Mammary microvascular endothelial cell (primary cell): ENCODE results near the gene DGUOK. TPM values are rescaled to one million over a fixed set of nuclear protein-coding genes. Genes with fewer than 3 reads are reported as not detected.

Source experiments
- total RNA-seq: library from RNA; depleted of rRNA; stranded (reverse); fragments of >200 nt; gene quantifications from 2 replicates; pipeline ENCODE4 v1.2.3, GENCODE V29; 2015

DGUOK gene
- total RNA-seq, result 55.4 and 62.4 TPM in 2 replicates

DNA sequence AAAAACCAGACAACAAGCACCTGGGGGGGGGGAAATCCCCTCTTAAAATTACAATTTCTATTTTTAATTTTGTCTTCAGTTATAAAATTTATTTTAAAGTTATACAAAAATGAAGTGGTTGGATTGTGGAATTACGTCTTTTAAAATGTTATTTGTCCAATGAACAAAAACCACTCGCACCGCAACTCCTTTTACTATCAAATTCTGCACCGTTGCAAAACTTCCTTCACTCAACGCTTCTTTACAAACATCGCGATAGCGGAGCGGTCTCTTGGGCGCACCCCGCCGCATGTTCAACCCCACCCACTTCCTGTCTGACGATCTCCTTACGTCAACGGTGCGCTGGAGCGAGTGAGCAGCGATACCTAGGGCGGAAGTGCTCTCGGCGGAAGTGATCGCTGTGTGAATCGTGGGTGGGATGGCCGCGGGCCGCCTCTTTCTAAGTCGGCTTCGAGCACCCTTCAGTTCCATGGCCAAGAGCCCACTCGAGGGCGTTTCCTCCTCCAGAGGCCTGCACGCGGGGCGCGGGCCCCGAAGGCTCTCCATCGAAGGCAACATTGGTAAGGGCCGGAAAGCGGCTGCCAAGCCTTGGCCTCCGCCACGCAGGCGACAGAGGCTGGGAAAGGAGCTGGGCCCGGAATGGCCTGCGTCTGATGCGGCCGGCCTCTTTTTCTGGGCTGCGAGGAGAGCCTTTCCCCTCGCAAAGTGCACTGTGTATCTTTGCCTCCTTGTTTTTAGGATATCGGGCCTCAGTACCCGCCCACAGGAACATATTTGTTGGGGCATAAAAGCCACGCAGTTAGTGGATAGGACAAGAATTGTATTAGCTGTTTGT, at the start of gene DGUOK:
Gene DGUOK (plus strand): TSS at position 388 of the 835 bp plus-strand sequence. CDS start 31 bp downstream, at position 419.

GRCh38 chr2:73892631-73893329, 33.9 kb upstream of the DGUOK start, which contains the start of gene ACTG2:
ACTG2 (plus strand) TSS chr2:73893008; CDS start chr2:73901312, 8,304 bp downstream.

GRCh38 chr2:73984203-73984921, 57.7 kb downstream of the DGUOK start, which contains the start of gene TET3:
TET3 (plus strand) TSS chr2:73984910; CDS start chr2:73986404, 1,494 bp downstream.

Other genes starting within 250 kb of the DGUOK start
- gene TPRKB, start 189.5 kb upstream of the DGUOK start, total RNA-seq, result 53.7 and 63.0 TPM in 2 replicates
- gene DUSP11, start 146.8 kb upstream of the DGUOK start, total RNA-seq, result 31.3 and 31.7 TPM in 2 replicates
- gene C2orf78, start 142.7 kb upstream of the DGUOK start, total RNA-seq, result not detected in 2 replicates
- gene STAMBP, start 97.9 kb upstream of the DGUOK start, total RNA-seq, result 23.2 and 25.0 TPM in 2 replicates
- 0.25 TPM in 1 of 2 replicates, not detected in the other for gene ACTG2, start 33.9 kb upstream of the DGUOK start, total RNA-seq
- gene TET3, start 58.0 kb downstream of the DGUOK start, total RNA-seq, result 2.9 and 3.3 TPM in 2 replicates
- gene BOLA3, start 221.0 kb downstream of the DGUOK start, total RNA-seq, result 130 and 138 TPM in 2 replicates